Panc1 (cell line): Measurements from ENCODE around the gene CYSTM1. TPM values are rescaled to one million over a fixed set of nuclear protein-coding genes. Genes with fewer than 3 reads are reported as not detected.

ENCODE experiments used
- ATAC-seq: fragments of 200-7000 bp; cut with Tn5 transposase; 2 replicates; pipeline ENCODE4 v1.9.1; 2020; ENCODE audit warnings: mild to moderate bottlenecking, moderate library complexity
- BruUV-seq: library from RNA; stranded (reverse); fragments of 400-500 nt; replicated peaks from 2 replicates; lab custom pipeline; 2021; lab: Mats Ljungman, UMichigan
- CTCF ChIA-PET: fragments of 300-600 bp; sonication (Branson Sonifier 250); formaldehyde crosslinking; loops from one replicate; lab custom pipeline; 2022; ENCODE audit warnings: antibody characterized with exemption; lab: Charles Lee
- POLR2A ChIA-PET: fragments of 300-600 bp; sonication (Branson Sonifier 250); formaldehyde crosslinking; loops from one replicate; lab custom pipeline; 2022; ENCODE audit warnings: antibody characterized with exemption; lab: Charles Lee
- DNase-seq: peaks from one replicate; pipeline ENCODE4 v3.0.0-alpha.2; 2010; ENCODE audit warnings: low read depth, low spot score
- H3K27ac ChIP-seq: 2 replicates; pipeline ENCODE4 v1.5.1; 2011; ENCODE audit warnings: mild to moderate bottlenecking, low read length, inconsistent platforms
- H3K27me3 ChIP-seq: fragments of 200-500 bp; sonication (Bioruptor generic); 2 replicates; pipeline ENCODE4 v1.6.0; 2014; ENCODE audit warnings: low read length, inconsistent platforms; ENCODE audit not compliant: control insufficient read depth, insufficient read depth
- H3K36me3 ChIP-seq: fragments of 200-500 bp; sonication (Bioruptor generic); 2 replicates; pipeline ENCODE4 v1.5.1; 2014; ENCODE audit warnings: inconsistent platforms, mild to moderate bottlenecking, low read length, moderate library complexity; ENCODE audit not compliant: control insufficient read depth, insufficient read depth
- H3K4me1 ChIP-seq: 2 replicates; pipeline ENCODE4 v1.5.1; 2011; ENCODE audit warnings: inconsistent platforms, mild to moderate bottlenecking, low read length, moderate library complexity; ENCODE audit not compliant: control insufficient read depth, insufficient read depth
- H3K4me3 ChIP-seq, 2 experiments: 2 replicates each; pipeline ENCODE4 v1.5.1; 2011 to 2012; ENCODE audit warnings: low read depth in 2 of 2, low read length in 2 of 2, mild to moderate bottlenecking in 2 of 2, inconsistent platforms in 1 of 2, moderate library complexity in 1 of 2
- H3K9me3 ChIP-seq: fragments of 200-500 bp; sonication (Bioruptor generic); 2 replicates; pipeline ENCODE4 v1.5.1; 2014; ENCODE audit warnings: low read depth, mild to moderate bottlenecking, inconsistent platforms, low read length, moderate library complexity; ENCODE audit not compliant: control insufficient read depth, insufficient read depth
- CTCF ChIP-seq: fragments of 450-650 bp; IDR thresholded peaks from 2 replicates; pipeline ENCODE4 v1.5.1; 2017; ENCODE audit warnings: mild to moderate bottlenecking
- POLR2AphosphoS5 ChIP-seq: IDR thresholded peaks from 2 replicates; pipeline ENCODE4 v1.6.1; 2012; ENCODE audit warnings: mild to moderate bottlenecking, low read depth, low read length, moderate library complexity
- REST ChIP-seq, 2 experiments: IDR thresholded peaks; 2 replicates each; pipeline ENCODE4 v1.6.1; 2011 to 2012; ENCODE audit warnings: low read depth in 2 of 2, control low read depth in 1 of 2, low read length in 1 of 2, mild to moderate bottlenecking in 1 of 2, moderate library complexity in 1 of 2; ENCODE audit not compliant: insufficient read depth in 1 of 2
- SIN3A ChIP-seq: IDR thresholded peaks from 2 replicates; pipeline ENCODE4 v1.6.1; 2012; ENCODE audit warnings: low read depth, mild to moderate bottlenecking, low read length, moderate library complexity, borderline replicate concordance; ENCODE audit not compliant: insufficient read depth
- TCF7L2 ChIP-seq: IDR thresholded peaks from 2 replicates; pipeline ENCODE4 v1.6.1; 2011; ENCODE audit warnings: mild to moderate bottlenecking, low read depth, low read length, inconsistent platforms
- in situ Hi-C: cut with HindIII; loops from 2 replicates; pipeline ENCODE4 v1.10.0; 2016; ENCODE audit warnings: low sequenced_read_pairs, low pct_unique_long_range_greater_than_20kb
- intact Hi-C: fragments of 100-400 bp; cut with micrococcal nuclease; formaldehyde crosslinking; loops from one replicate; pipeline ENCODE4 v1.10.0; 2022; ENCODE audit not compliant: unreplicated experiment
- total RNA-seq: library from RNA; stranded (reverse); gene quantifications from one replicate; pipeline ENCODE4 v1.2.1, GENCODE V29; 2021; ENCODE audit not compliant: unreplicated experiment

CYSTM1 gene
- total RNA-seq, 1 experiment from 2014 or later = 126 TPM

GRCh38 chr5:140219068-140219991 is 44.3 kb downstream of the CYSTM1 start:
- H3K4me3 ChIP-seq = no peak overlapping the region
- POLR2A ChIA-PET = no interaction called here
- in situ Hi-C loops (no loop called here), intact Hi-C loops (no loop called here)
- peaks cover 12% of the 10 kb centered on the region for H3K4me1 ChIP-seq
- H3K27me3 ChIP-seq = no peaks in the 10 kb centered on the region
- no peaks in the 10 kb centered on the region for H3K36me3 ChIP-seq
- ATAC-seq (0 out of 2 replicates have a peak, but pooled peaks have one; percentile 33), DNase-seq (no peak)
- TF ChIP-seq SIN3A = no peak
- no peak for TF ChIP-seq REST (IDR thresholded peaks at IDR 0.05; ENCODE audit: insufficient read depth in 1 of 2, low read depth in 2 of 2, low read length in 1 of 2)
- no peak for TF ChIP-seq CTCF
- TF ChIP-seq TCF7L2 = peak; percentile 78
- no peak for TF ChIP-seq POLR2AphosphoS5
- no peak overlapping the region for H3K27ac ChIP-seq
- BruUV-seq = no TSS peak
- no peaks in the 10 kb centered on the region for H3K9me3 ChIP-seq
- CTCF ChIA-PET = no interaction called here

- H3K9me3 ChIP-seq = no peaks in the 10 kb centered on the region
- H3K36me3 ChIP-seq = no peaks in the 10 kb centered on the region
- no peak for ATAC-seq
- H3K4me1 ChIP-seq = peaks cover 12% of the 10 kb centered on the region
- ChIA-PET CTCF (no interaction called here), POLR2A (no interaction called here)
- intact Hi-C loops (no loop called here), in situ Hi-C loops (no loop called here)
- H3K27ac ChIP-seq = no peak overlapping the region
- DNase-seq = no peak
- no peak overlapping the region for H3K4me3 ChIP-seq
- H3K27me3 ChIP-seq = no peaks in the 10 kb centered on the region
- TF ChIP-seq SIN3A (no peak), POLR2AphosphoS5 (no peak), REST (IDR thresholded peaks at IDR 0.05; ENCODE audit: insufficient read depth in 1 of 2, low read depth in 2 of 2, low read length in 1 of 2) (no peak), CTCF (no peak), TCF7L2 (no peak)
- BruUV-seq = no TSS peak
These were observed 45.2 kb downstream of the CYSTM1 start for GRCh38 chr5:140220032-140220697.
